ENCODE measurements around the gene ALDH8A1. TPM values are rescaled to one million over a fixed set of nuclear protein-coding genes. Genes with fewer than 3 reads are reported as not detected.

Gene ALDH8A1
- total RNA-seq, 1 donor from 2014 or later, result 0.20 TPM

- ATAC-seq, result no peak
- intact Hi-C loops (cut with micrococcal nuclease), result no loop called here
- DNase-seq, result no peak
Observed at GRCh38 chr6:134954272-134955000, 4.5 kb upstream of the ALDH8A1 start.

GRCh38 chr6:134951494-134952263 lies 1.8 kb upstream of the ALDH8A1 start:
- DNase-seq (no peak), ATAC-seq (no peak)
- intact Hi-C loops (cut with micrococcal nuclease), result no loop called here

DNA sequence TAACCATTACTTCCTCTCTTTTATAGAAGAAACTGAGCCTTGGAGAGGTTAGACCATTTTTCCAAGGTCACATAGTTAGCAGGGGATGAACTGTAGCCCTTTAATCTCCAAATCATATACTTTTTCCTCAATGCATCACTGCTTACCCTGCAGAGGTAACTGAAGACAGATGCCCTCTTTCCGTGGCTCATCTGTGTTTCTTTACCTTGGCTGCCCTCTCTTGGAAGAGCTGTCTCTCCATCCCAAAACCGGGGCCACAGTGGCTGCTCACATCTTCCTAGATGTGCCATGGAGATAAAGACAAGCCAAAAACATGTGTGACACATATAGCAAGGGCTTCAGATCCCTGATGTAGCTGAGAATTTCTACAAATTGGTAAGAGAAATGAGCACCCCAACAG lies 581 bp upstream of the ALDH8A1 start:
- DNase-seq (no peak), ATAC-seq (no peak)
- intact Hi-C loops (cut with micrococcal nuclease), result no loop called here

- intact Hi-C loops (cut with micrococcal nuclease), result no loop called here
- no peak for DNase-seq
- no peak for ATAC-seq
Observed at GRCh38 chr6:134948691-134949090, 1.2 kb downstream of the ALDH8A1 start.

- DNase-seq (no peak), ATAC-seq (no peak)
- intact Hi-C loops (cut with micrococcal nuclease), result no loop called here
Observed at GRCh38 chr6:134948142-134948541, 1.8 kb downstream of the ALDH8A1 start.

DNA sequence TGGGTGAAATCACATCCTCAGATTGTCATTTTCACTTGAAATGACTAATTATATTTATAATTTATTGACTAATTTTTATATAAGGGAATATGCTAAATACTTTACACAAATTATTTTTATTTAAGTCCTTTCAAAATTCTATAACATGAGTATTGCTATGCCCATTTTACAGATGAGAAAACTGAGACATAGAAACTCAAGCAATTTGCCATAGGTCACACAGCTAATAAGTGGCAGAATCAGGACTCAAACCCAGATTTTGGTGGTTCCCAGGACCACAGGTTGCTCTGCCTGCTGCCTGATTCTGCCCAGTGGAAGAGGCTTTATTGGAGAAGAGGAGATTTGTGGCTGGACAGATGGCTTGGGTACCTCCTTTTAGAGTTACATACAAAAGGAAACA lies 4.9 kb downstream of the ALDH8A1 start:
- intact Hi-C loops (cut with micrococcal nuclease), result no loop called here
- no peak for DNase-seq
- ATAC-seq, result no peak

DNA sequence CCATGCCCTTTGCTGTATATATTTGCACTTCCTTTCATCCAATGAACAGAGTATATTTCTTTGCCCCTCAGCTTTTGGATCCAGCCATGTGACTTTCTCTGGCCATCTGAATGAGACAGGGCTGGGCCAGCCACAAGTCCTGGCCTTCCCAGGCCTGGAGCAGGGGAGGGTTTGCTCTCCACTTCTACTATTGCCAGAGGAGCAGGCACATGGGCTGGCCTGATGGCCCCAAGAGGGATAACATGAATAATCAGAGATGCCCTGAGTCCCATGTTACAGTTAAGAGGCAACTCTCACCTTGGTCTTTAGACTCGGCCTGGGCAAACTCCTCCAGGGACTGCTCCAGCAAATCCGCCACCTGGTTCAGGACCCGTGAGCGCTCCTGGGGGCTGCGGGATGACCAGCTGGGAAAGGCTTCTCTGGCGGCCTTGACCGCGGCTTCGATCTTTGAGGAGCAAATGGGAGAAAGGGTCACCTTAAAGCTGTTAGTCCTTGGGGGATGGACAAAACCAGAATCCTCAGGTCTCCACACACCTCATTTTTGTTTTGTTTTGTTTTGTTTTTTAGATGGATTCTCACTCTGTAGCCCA lies 6.3 kb downstream of the ALDH8A1 start:
- DNase-seq, result no peak
- intact Hi-C loops (cut with micrococcal nuclease), result no loop called here
- no peak for ATAC-seq

DNA sequence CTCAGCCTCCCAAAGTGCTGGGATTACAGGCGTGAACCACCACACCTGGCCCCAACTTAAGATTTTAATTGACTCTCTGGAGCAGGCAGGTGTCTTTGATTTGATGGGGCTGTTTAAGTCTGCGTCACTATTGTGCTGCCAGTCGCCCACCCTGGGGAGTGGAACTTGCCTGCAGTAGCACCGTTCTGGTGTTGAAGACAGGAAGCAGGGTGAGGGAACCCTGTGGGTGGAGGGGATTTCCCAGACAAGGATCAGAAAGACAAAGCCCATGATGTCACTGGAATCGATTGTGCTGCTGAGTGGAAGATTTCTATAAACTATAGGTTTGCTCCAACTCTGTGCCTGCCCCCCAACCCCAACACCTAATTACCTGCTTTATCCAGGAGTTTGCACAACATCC lies 11.0 kb downstream of the ALDH8A1 start:
- DNase-seq (no peak), ATAC-seq (no peak)
- intact Hi-C loops (cut with micrococcal nuclease), result no loop called here

DNA sequence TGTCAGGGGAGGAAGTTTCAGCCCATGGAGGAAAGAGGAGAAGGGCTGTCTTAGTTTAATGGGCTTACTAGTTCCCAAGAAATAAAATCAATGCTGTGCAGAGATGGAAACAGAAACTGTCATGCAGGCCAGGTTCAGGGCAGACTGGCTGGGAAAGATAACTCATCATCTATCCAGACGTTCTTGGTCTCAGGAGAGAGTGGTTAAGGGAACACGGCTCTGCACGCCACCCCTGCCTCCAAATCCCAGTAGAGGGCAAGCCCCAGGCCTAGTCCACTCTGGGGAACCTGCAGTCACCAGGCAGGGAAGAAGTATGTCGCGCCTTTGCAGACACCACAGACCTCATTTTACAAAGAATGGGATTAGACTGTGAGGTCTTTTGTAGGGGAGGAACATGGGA lies 12.5 kb downstream of the ALDH8A1 start:
- intact Hi-C loops (cut with micrococcal nuclease), result no loop called here
- no peak for ATAC-seq
- DNase-seq, result no peak

GRCh38 chr6:134936931-134937330 lies 13.0 kb downstream of the ALDH8A1 start:
- intact Hi-C loops (cut with micrococcal nuclease), result no loop called here
- ATAC-seq (no peak), DNase-seq (no peak)

- DNase-seq (no peak), ATAC-seq (no peak)
- intact Hi-C loops (cut with micrococcal nuclease), result no loop called here
Observed at GRCh38 chr6:134936476-134936875, 13.4 kb downstream of the ALDH8A1 start.

DNA sequence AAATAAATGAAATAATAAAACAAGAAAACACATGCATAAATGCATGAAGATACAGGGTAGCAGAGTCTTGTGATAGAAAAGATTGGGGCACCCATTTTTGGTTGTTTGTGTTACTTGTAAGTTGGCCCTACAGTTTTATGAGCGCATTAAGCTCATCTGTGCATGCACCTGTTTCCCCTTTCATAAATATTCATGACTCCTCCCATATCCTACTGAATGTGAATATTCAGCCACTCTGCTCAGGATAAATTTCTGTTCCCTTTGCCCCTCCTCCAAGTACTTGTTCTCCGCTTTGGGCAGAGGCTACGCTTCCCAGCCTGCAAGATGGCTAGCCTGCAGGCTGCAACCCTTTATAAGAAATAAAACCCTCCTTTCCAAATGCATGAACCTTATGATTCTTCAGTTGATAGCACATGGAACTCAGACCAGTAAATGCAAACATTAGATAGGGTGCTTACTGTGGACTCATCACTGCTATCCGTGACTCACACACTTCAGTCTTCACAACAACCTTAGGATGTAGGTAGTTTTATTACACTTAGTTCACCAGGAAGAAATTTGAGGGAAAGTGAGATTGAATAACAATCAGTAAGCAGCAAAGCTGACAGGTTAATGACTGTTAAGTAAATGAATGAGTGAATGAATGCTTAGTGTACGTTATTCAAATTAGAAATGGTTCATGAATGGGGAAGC lies 15.0 kb downstream of the ALDH8A1 start:
- intact Hi-C loops (cut with micrococcal nuclease), result no loop called here
- no peak for DNase-seq
- ATAC-seq, result no peak

DNA sequence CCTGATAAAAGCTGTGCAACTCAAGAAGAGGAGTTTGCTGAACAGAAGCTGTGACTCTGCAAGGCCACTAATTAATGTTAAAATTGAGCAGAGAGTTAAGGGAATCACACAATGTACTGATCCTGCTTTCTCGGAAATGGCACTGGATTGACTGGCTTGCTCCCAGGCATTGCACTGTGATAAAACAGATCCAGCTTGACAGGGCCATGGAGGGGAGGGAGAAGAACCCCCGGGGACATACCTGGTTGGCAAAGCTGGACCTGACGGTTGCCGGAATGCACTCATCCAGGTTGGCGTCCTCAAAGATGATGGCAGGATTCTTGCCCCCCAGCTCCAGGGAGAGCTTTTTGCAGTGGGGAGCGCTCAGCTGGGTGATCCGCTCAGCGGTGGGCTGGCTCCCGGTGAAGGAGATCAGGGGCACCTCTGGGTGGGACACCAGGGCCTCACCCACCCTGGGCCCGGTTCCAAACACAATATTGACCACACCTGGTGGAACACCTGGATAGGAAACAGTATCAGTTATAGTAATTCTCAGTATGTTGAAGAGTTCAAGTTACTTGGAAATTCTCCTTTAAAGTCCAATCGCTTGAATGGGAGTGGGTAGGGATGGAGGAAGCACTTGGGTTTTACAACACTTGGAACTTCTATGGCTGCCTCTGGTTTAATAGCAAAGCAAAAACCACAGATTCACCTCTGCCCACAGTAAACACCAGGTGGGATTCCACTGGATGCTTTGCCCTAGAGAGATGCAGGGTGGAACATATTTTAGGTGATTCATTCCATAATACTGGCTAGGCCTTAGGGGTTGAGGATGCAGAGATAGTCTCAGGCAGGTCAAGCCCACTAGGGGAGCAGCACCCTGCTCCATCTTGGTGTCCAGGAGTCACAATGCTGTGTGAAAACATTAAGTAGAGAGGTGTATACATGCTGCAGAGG lies 17.1 kb downstream of the ALDH8A1 start:
- intact Hi-C loops (cut with micrococcal nuclease), result no loop called here
- no peak for ATAC-seq
- DNase-seq, result no peak

DNA sequence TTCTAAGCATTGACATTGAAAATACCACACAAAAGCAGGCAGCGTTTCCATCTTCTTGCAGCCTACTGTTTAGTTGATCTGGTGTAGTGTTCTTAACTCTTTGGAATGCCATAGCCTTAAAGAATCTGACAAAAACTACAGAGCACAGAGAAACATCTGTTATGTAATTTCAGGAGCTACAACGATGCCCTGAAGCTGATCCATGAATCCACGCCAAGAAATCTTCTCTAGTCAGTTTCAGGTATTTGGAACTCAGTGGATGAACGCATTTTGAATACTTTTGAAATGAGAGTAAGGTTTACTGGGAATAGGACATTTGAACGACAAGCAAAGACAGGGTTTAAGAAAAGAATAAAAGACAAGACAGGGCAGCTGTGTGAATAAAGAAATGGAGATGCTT lies 17.8 kb downstream of the ALDH8A1 start:
- intact Hi-C loops (cut with micrococcal nuclease), result no loop called here
- no peak for ATAC-seq
- DNase-seq, result no peak

DNA sequence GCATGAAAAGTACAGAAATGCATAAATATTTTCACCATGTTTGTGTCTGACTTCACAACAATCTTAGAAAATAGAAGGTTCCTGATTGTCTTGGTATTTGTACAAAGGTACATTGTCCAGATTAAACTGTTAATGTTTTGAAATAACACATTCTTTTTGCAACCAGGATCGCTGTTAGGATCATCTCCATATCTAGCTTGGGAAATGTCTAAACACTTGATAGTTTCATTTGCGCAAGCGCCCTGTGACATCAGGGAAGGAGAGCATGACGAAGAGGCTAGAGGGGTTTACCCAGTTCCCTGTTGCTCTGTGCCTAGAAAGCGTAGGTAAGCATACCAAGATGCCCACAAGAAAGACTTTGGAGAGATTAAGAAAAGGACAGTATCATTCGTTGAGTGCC lies 19.4 kb downstream of the ALDH8A1 start:
- no peak for DNase-seq
- intact Hi-C loops (cut with micrococcal nuclease), result no loop called here
- no peak for ATAC-seq

GRCh38 chr6:134928151-134928900 lies 21.6 kb downstream of the ALDH8A1 start:
- intact Hi-C loops (cut with micrococcal nuclease), result no loop called here
- no peak for DNase-seq
- peak; percentile 74 for ATAC-seq

DNA sequence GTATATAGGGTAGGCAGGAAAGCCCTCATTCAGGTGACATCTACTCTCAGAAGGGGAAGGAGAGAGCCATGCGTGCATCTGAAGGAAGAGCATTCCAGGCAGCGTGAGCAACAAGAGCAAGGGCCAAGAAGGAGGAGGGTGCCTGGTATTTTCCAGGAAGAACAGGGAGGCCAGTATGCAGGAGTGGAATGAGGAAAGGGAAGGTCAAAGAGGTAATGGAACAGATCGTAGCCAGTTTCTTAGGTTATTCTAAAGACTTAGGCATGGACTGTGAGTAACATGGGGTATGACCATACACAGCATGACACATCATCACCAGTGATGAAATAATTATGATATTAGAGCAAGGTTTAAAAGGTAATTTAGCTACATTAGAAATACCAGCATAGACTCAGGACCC lies 24.1 kb downstream of the ALDH8A1 start:
- ATAC-seq (no peak), DNase-seq (no peak)
- intact Hi-C loops (cut with micrococcal nuclease), result no loop called here

GRCh38 chr6:134921721-134922261 lies 28.1 kb downstream of the ALDH8A1 start:
- DNase-seq, result no peak
- intact Hi-C loops (cut with micrococcal nuclease), result no loop called here
- ATAC-seq, result no peak
